BLaER1 treated with 17β-estradiol and CSF1 and Interleukin-3, amounts not matched to agents 10 nM and 100 nM (cell line): ENCODE results near the gene TUBB4A.
A peak's percentile ranks its signal among the peaks of the same experiment; 100 is the strongest.

Experiments used
- H3K27ac ChIP-seq, 11 experiments: shearing (Covaris generic); formaldehyde crosslinking; 2 replicates each; pipeline ENCODE4 v1.8.1; 2022
- H3K27me3 ChIP-seq, 11 experiments: shearing (Covaris generic); formaldehyde crosslinking; 2 replicates each; pipeline ENCODE4 v1.8.1; 2022
- H3K36me3 ChIP-seq, 11 experiments: shearing (Covaris generic); formaldehyde crosslinking; 2 replicates each; pipeline ENCODE4 v1.8.1; 2022
- H3K4me1 ChIP-seq, 10 experiments: shearing (Covaris generic); formaldehyde crosslinking; 2 replicates each; pipeline ENCODE4 v1.8.1; 2022
- H3K4me2 ChIP-seq, 11 experiments: shearing (Covaris generic); formaldehyde crosslinking; 2 replicates each; pipeline ENCODE4 v1.8.1; 2022
- H3K4me3 ChIP-seq, 10 experiments: shearing (Covaris generic); formaldehyde crosslinking; 2 replicates each; pipeline ENCODE4 v1.8.1; 2022
- H3K9ac ChIP-seq, 11 experiments: shearing (Covaris generic); formaldehyde crosslinking; 2 replicates each; pipeline ENCODE4 v1.8.1; 2022
- H3K9me3 ChIP-seq, 11 experiments: shearing (Covaris generic); formaldehyde crosslinking; replicated peaks in 1 of 11; 2 replicates each; pipeline ENCODE4 v1.8.1; 2022
- H4K20me1 ChIP-seq, 11 experiments: shearing (Covaris generic); formaldehyde crosslinking; 2 replicates each; pipeline ENCODE4 v1.8.1; 2022
- Cebpa-rat ChIP-seq, 11 experiments: shearing (Covaris generic); IDR thresholded peaks; 2 replicates each; pipeline ENCODE4 v1.8.1; 2022

Gene TUBB4A

GRCh38 chr19:6480848-6481415 lies 21.2 kb downstream of the TUBB4A start:
- peaks cover 0 to 18% (median 4%) of the 10 kb centered on the region in 11 experiments; a peak in 9 of 22 replicates for H3K9me3 ChIP-seq
- peaks cover 9 to 36% (median 13%) of the 10 kb centered on the region in 11 experiments; a peak in 19 of 22 replicates for H3K36me3 ChIP-seq
- H3K9ac ChIP-seq, result peak overlapping the region; percentile 81 to 95 (median 84)
- H3K27me3 ChIP-seq, result no peaks in the 10 kb centered on the region
- peak overlapping the region; percentile 60 to 89 (median 70) for H3K4me3 ChIP-seq
- no peak for TF ChIP-seq Cebpa-rat (IDR thresholded peaks at IDR 0.05)
- peak overlapping the region; percentile 86 to 99 (median 92) for H3K4me2 ChIP-seq
- peaks cover 19 to 47% (median 41%) of the 10 kb centered on the region in 10 experiments for H3K4me1 ChIP-seq
- H3K27ac ChIP-seq, result peak overlapping the region; percentile 83 to 94 (median 90)
- H4K20me1 ChIP-seq, result peaks cover 0 to 2% (median 0%) of the 10 kb centered on the region in 11 experiments; a peak in 1 of 22 replicates

DNA sequence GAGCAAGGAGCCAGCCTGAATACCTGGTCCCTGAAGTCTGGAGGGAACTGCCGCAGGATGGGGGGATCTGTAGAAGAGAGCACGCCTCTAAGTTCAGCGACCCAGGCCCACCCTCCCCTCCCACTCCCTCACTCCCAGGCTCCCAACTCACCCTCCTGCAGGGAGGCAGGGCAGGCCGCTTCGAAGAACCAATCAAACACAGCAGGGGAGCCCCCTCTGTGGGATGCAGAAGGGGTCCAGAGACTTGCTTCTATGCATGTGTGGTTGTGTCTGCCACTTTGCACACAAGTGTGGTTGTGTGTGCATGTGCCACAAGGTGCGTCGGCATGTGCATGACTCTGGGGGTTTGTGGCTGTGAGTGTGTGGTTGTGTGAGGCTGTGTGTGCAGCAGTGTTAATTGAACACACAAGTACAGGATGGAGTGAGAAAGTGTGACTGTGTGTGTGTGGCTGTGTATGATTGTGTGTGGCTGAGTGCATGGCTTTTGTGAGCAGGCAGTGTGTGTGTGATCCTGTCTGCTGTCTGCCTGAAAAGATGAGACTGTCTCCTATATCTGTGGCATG lies 22.2 kb downstream of the TUBB4A start:
- H4K20me1 ChIP-seq, result peaks cover 0 to 11% (median 0%) of the 10 kb centered on the region in 11 experiments; a peak in 1 of 22 replicates
- H3K27me3 ChIP-seq, result no peaks in the 10 kb centered on the region
- H3K4me2 ChIP-seq, result peak overlapping the region in 10 of 11 experiments; percentile 53 to 95 (median 90); a peak in 19 of 22 replicates
- H3K4me3 ChIP-seq, result 0 out of 20 replicates have a peak overlapping the region, but pooled peaks of 1 of the 10 experiments have one; percentile 11
- H3K27ac ChIP-seq, result no peak overlapping the region
- H3K36me3 ChIP-seq, result peaks cover 17 to 47% (median 23%) of the 10 kb centered on the region in 11 experiments; a peak in 19 of 22 replicates
- H3K9me3 ChIP-seq, result peaks cover 0 to 18% (median 4%) of the 10 kb centered on the region in 11 experiments; a peak in 9 of 22 replicates
- H3K9ac ChIP-seq, result peak overlapping the region in 2 of 11 experiments; percentile 27 to 82; a peak in 2 of 22 replicates
- peaks cover 19 to 47% (median 41%) of the 10 kb centered on the region in 10 experiments for H3K4me1 ChIP-seq
- no peak for TF ChIP-seq Cebpa-rat (IDR thresholded peaks at IDR 0.05)

GRCh38 chr19:6478815-6479214 lies 23.3 kb downstream of the TUBB4A start:
- peaks cover 0 to 11% (median 0%) of the 10 kb centered on the region in 11 experiments; a peak in 1 of 22 replicates for H4K20me1 ChIP-seq
- no peak for TF ChIP-seq Cebpa-rat (IDR thresholded peaks at IDR 0.05)
- no peak overlapping the region; a peak in 1 of 22 replicates for H3K4me2 ChIP-seq
- H3K27ac ChIP-seq, result 0 out of 22 replicates have a peak overlapping the region, but pooled peaks of 1 of the 11 experiments have one; percentile 18
- peaks cover 19 to 47% (median 38%) of the 10 kb centered on the region in 10 experiments for H3K4me1 ChIP-seq
- no peak overlapping the region; a peak in 1 of 22 replicates for H3K9ac ChIP-seq
- peaks cover 17 to 58% (median 23%) of the 10 kb centered on the region in 11 experiments; a peak in 19 of 22 replicates for H3K36me3 ChIP-seq
- H3K4me3 ChIP-seq, result no peak overlapping the region
- H3K27me3 ChIP-seq, result no peaks in the 10 kb centered on the region
- peaks cover 0 to 18% (median 4%) of the 10 kb centered on the region in 11 experiments; a peak in 9 of 22 replicates for H3K9me3 ChIP-seq

DNA sequence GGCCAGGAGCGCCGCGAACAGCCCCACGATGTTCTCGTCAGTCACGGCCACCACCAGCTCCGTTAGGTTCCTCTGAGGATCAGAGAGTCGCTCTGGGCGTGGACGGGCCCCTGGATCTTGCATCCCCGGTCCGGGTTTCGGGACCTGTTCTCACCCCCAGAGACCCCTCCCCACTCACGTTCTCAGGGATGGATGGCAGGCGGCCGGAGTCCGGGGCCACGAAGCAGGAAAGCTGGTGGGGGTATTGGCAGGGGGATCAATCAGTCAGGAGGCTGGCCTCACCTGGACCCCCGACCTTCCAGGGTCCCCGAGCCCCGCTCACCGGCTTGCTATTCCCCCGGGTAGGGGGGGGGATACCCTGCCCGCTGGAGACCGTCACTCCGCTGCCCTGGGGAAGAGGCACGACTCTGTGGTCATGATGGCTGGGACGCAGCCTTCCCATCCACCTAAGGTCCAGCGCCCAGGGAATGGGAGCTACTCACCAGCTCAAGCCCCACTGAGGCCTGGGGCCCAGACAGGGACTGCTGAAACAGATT lies 25.1 kb downstream of the TUBB4A start:
- Histone ChIP-seq H3K4me2 (no peak overlapping the region), H3K27me3 (no peaks in the 10 kb centered on the region), H4K20me1 (peaks cover 0 to 11% (median 0%) of the 10 kb centered on the region in 11 experiments; a peak in 1 of 22 replicates), H3K4me3 (no peak overlapping the region), H3K4me1 (peaks cover 13 to 28% (median 21%) of the 10 kb centered on the region in 10 experiments), H3K36me3 (peaks cover 17 to 68% (median 23%) of the 10 kb centered on the region in 11 experiments; a peak in 19 of 22 replicates), H3K9me3 (peaks cover 0 to 18% (median 4%) of the 10 kb centered on the region in 11 experiments; a peak in 9 of 22 replicates), H3K27ac (no peak overlapping the region), H3K9ac (no peak overlapping the region)
- no peak for TF ChIP-seq Cebpa-rat (IDR thresholded peaks at IDR 0.05)

DNA sequence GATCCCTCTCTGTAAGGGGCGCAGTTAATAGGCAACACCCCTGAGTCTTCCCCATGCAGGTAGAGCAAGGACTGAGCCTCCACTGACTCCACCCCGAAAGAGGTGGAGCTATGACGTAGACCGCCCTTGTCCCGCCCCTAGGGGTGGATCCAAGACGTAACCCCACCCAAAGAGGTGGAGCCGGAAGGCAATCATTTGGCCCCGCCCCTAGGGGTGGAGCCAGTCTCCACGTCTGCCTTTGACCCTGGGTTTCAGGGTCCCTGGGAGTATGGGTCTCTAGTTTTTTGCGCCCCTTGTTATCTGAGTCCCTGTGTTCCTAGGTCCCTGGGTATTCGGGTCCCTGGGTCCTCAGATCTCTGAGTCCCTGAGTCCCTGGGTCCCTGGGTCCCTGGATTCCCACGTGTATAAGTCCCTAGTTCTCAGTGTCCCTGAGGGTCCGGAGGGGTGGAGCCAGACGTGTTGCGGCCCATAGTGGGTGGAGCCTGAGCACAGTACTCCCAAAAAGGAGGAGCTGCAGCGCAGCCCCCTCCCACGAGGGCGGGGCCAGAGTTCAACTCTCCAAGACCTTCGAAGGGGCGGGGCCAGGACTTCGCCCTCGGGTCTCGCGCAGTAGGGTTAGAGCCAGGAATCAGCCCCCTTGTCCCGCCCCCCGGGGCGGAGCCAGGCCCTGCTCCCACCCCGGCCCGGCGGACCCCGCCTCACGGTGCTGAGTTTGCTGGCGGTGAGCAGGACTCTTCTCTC lies 25.8 kb downstream of the TUBB4A start:
- Histone ChIP-seq H3K4me3 (no peak overlapping the region), H3K9ac (no peak overlapping the region), H4K20me1 (peaks cover 0 to 11% (median 0%) of the 10 kb centered on the region in 11 experiments; a peak in 1 of 22 replicates), H3K4me2 (no peak overlapping the region), H3K4me1 (peaks cover 11 to 22% (median 16%) of the 10 kb centered on the region in 10 experiments; a peak in 19 of 20 replicates), H3K27me3 (no peaks in the 10 kb centered on the region), H3K9me3 (peaks cover 0 to 18% (median 4%) of the 10 kb centered on the region in 11 experiments; a peak in 9 of 22 replicates), H3K27ac (no peak overlapping the region), H3K36me3 (peaks cover 17 to 74% (median 24%) of the 10 kb centered on the region in 11 experiments; a peak in 19 of 22 replicates)
- no peak for TF ChIP-seq Cebpa-rat (IDR thresholded peaks at IDR 0.05)

- Histone ChIP-seq H3K4me2 (no peak overlapping the region), H3K9me3 (peaks cover 0 to 18% (median 4%) of the 10 kb centered on the region in 11 experiments; a peak in 9 of 22 replicates), H3K27me3 (no peaks in the 10 kb centered on the region), H3K36me3 (peaks cover 17 to 82% (median 26%) of the 10 kb centered on the region in 11 experiments; a peak in 19 of 22 replicates), H3K4me1 (peaks cover 6 to 14% (median 10%) of the 10 kb centered on the region in 10 experiments; a peak in 19 of 20 replicates), H3K4me3 (no peak overlapping the region), H3K27ac (no peak overlapping the region), H3K9ac (no peak overlapping the region), H4K20me1 (peaks cover 0 to 11% (median 0%) of the 10 kb centered on the region in 11 experiments; a peak in 1 of 22 replicates)
- TF ChIP-seq Cebpa-rat (IDR thresholded peaks at IDR 0.05), result no peak
Observed at GRCh38 chr19:6475321-6476108, 26.6 kb downstream of the TUBB4A start.

DNA sequence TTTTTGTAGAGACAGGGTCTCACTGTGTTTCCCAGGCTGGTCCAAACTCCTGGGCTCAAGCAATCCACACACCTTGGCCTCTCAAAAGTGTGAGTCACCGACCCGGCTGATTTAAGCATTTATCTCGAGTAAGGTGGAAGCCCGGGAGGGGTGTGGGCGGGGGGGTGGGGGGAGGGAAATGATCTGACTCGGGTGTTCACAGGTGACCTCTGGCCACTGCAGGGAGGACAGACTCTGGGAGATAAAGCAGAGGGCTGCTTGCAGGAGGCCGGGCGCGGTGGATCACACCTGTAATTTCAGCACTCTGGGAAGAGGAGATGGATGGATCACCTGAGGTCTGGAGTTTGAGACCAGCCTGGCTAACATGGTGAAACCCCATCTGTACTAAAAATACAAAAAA lies 28.5 kb downstream of the TUBB4A start:
- Histone ChIP-seq H3K36me3 (peaks cover 17 to 89% (median 26%) of the 10 kb centered on the region in 11 experiments; a peak in 19 of 22 replicates), H3K4me1 (0 out of 20 replicates have a peak, but pooled peaks cover 0 to under 1% (median 0%) of the 10 kb centered on the region in 10 experiments), H3K4me3 (no peak overlapping the region), H3K27me3 (no peaks in the 10 kb centered on the region), H3K4me2 (no peak overlapping the region), H3K9ac (no peak overlapping the region), H3K27ac (no peak overlapping the region), H4K20me1 (peaks cover 0 to 11% (median 0%) of the 10 kb centered on the region in 11 experiments; a peak in 1 of 22 replicates), H3K9me3 (peaks cover 0 to 12% (median 4%) of the 10 kb centered on the region in 11 experiments; a peak in 9 of 22 replicates)
- TF ChIP-seq Cebpa-rat (IDR thresholded peaks at IDR 0.05), result no peak
